ENCODE data around the gene ZNF526. TPM values are rescaled to one million over a fixed set of nuclear protein-coding genes. Genes with fewer than 3 reads are reported as not detected.
A peak's percentile ranks its signal among the peaks of the same experiment; 100 is the strongest.

ZNF526 gene
- total RNA-seq, 1 donor from 2014 or later: 13.9 TPM

DNA sequence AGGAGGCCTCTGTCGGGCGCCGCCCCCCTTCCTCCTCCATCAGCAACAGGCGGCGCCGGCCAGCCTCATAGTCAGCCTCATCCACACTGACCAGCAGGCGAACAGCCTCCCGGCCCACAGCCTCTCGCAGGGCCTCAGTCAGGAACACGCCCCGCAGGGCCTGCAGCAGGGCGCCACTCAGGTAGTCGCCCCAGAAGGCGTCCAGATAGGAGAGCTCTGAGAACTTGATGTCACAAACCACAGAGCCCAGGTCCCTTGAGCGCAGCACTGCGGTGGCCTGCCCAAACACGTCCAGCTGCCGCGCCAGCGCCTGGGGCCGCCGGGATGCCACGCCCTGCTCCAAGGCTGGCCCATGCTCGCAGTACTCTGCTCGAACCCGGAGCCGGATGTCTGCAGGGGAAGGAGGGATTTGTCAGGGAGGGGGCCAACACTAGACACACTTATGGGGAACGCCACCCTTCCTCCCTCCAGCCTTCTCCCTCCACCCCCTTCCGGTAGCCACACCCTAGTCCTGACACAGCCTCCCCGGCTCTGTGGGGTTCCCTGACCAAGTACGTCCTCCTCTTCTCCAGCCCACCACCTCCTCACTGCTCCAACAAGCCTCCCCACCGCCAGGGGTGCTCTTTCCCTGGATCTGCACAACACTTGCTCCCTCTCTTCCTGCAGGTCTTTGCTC lies 20.5 kb upstream of the ZNF526 start:
- no peak for TF ChIP-seq CTCF (IDR thresholded peaks at IDR 0.05; ENCODE audit: unreplicated experiment)
- H3K4me1 Mint-ChIP-seq (ENCODE audit: unreplicated experiment): peaks cover 26% of the 10 kb centered on the region
- H3K9me3 Mint-ChIP-seq (ENCODE audit: unreplicated experiment): no peaks in the 10 kb centered on the region
- H3K36me3 Mint-ChIP-seq (ENCODE audit: low read depth, unreplicated experiment): peaks cover 53% of the 10 kb centered on the region
- H3K4me3 Mint-ChIP-seq (ENCODE audit: unreplicated experiment): peak overlapping the region; percentile 17
- peaks cover 10% of the 10 kb centered on the region for H3K27me3 Mint-ChIP-seq (ENCODE audit: unreplicated experiment)
- no peak for DNase-seq (ENCODE audit: low spot score)
- peak overlapping the region; percentile 38 for H3K27ac Mint-ChIP-seq (ENCODE audit: unreplicated experiment)

DNA sequence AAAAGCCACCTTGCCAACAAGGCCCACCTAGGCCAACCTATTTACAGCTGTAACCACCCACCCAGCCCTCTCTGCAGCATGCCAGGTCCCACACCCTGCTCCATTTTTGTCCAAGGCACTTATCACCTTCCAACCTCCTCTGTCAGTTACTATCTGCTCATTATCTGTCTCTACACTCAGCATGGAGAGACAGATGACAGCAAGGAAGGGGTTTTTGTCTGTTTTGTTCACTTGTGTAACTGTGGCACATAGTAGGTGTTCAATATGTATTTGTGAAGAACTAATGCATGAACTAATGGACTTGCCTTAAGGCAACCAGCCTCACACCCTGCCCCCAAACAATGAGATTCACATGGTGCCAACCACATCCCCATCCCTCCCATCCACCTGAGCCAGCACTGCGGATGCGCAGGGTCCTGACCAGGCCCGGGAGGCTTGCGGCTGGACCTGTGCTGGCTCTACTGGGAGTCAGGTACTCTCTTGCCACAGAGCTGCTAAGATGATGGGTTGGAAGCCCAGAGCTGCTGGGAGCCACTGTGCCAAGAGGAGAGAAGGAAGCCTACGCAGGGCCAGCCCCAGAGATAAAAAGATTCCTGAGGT lies 19.9 kb upstream of the ZNF526 start:
- H3K27me3 Mint-ChIP-seq (ENCODE audit: unreplicated experiment): peaks cover 10% of the 10 kb centered on the region
- TF ChIP-seq CTCF (IDR thresholded peaks at IDR 0.05; ENCODE audit: unreplicated experiment): no peak
- H3K27ac Mint-ChIP-seq (ENCODE audit: unreplicated experiment): peak overlapping the region; percentile 38
- H3K4me1 Mint-ChIP-seq (ENCODE audit: unreplicated experiment): peaks cover 26% of the 10 kb centered on the region
- H3K9me3 Mint-ChIP-seq (ENCODE audit: unreplicated experiment): no peaks in the 10 kb centered on the region
- DNase-seq (ENCODE audit: low spot score): no peak
- H3K4me3 Mint-ChIP-seq (ENCODE audit: unreplicated experiment): peak overlapping the region; percentile 17
- H3K36me3 Mint-ChIP-seq (ENCODE audit: low read depth, unreplicated experiment): peaks cover 58% of the 10 kb centered on the region

DNA sequence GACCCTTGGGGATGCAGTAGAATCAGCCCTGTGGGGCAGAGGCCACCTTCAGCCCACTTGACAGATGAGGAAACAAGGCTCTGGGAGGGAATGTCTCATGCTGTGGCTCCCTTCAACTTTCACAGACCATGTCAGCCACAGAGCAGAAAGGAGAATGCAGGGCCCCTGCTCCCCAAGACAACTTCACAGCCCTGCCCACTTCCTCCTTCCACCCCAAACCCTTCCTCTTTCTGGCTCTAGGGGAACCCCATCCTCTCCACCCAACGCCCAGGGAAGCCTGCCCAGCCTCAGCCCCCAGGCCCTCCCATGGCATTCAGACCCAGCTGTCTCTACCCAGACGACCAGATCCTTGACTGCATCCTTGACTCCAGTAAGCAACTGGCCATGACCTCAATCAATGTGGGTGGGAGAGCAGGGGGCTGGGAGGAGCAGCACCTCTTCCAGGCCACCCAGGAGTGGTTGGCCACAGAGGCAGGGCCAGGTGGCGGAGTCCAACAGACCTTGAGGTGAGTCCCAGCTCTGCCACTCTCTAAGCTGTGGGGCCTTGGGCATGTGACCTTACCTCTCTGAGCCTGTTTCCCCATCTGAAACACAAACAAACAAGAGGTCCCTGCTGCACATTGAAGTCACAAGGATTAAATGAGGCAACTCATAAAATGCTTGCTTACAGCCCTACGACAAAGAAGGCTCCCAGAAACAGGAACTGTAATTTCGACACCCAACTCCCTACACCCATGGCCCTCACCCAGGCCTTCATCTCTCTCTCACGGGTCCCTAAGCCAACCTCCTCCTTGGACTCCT lies 18.4 kb upstream of the ZNF526 start:
- Mint-ChIP-seq H3K27me3 (ENCODE audit: unreplicated experiment) (peaks cover 10% of the 10 kb centered on the region), H3K4me1 (ENCODE audit: unreplicated experiment) (peaks cover 26% of the 10 kb centered on the region), H3K4me3 (ENCODE audit: unreplicated experiment) (no peak overlapping the region), H3K27ac (ENCODE audit: unreplicated experiment) (peak overlapping the region; percentile 58), H3K36me3 (ENCODE audit: low read depth, unreplicated experiment) (peaks cover 62% of the 10 kb centered on the region), H3K9me3 (ENCODE audit: unreplicated experiment) (no peaks in the 10 kb centered on the region)
- DNase-seq (ENCODE audit: low spot score): no peak
- TF ChIP-seq CTCF (IDR thresholded peaks at IDR 0.05; ENCODE audit: unreplicated experiment): no peak

- Mint-ChIP-seq H3K4me3 (ENCODE audit: unreplicated experiment) (peak overlapping the region; percentile 61), H3K27ac (ENCODE audit: unreplicated experiment) (peak overlapping the region; percentile 58), H3K4me1 (ENCODE audit: unreplicated experiment) (peaks cover 23% of the 10 kb centered on the region)
Measured at GRCh38 chr19:42202290-42202880, 17.7 kb upstream of the ZNF526 start.

More at GRCh38 chr19:42202290-42202880, 17.7 kb upstream of the ZNF526 start:
- Mint-ChIP-seq H3K9me3 (ENCODE audit: unreplicated experiment) (no peaks in the 10 kb centered on the region), H3K27me3 (ENCODE audit: unreplicated experiment) (peaks cover 10% of the 10 kb centered on the region), H3K36me3 (ENCODE audit: low read depth, unreplicated experiment) (peaks cover 59% of the 10 kb centered on the region)
- no peak for TF ChIP-seq CTCF (IDR thresholded peaks at IDR 0.05; ENCODE audit: unreplicated experiment)
- no peak for DNase-seq (ENCODE audit: low spot score)

All from endothelial cell (in vitro differentiated cells).